ENCODE data around the gene CDC14A. TPM values are rescaled to one million over a fixed set of nuclear protein-coding genes. Genes with fewer than 3 reads are reported as not detected.

Gene CDC14A, protein sequence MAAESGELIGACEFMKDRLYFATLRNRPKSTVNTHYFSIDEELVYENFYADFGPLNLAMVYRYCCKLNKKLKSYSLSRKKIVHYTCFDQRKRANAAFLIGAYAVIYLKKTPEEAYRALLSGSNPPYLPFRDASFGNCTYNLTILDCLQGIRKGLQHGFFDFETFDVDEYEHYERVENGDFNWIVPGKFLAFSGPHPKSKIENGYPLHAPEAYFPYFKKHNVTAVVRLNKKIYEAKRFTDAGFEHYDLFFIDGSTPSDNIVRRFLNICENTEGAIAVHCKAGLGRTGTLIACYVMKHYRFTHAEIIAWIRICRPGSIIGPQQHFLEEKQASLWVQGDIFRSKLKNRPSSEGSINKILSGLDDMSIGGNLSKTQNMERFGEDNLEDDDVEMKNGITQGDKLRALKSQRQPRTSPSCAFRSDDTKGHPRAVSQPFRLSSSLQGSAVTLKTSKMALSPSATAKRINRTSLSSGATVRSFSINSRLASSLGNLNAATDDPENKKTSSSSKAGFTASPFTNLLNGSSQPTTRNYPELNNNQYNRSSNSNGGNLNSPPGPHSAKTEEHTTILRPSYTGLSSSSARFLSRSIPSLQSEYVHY
- 2.2 TPM in 2 replicates for total RNA-seq

DNA sequence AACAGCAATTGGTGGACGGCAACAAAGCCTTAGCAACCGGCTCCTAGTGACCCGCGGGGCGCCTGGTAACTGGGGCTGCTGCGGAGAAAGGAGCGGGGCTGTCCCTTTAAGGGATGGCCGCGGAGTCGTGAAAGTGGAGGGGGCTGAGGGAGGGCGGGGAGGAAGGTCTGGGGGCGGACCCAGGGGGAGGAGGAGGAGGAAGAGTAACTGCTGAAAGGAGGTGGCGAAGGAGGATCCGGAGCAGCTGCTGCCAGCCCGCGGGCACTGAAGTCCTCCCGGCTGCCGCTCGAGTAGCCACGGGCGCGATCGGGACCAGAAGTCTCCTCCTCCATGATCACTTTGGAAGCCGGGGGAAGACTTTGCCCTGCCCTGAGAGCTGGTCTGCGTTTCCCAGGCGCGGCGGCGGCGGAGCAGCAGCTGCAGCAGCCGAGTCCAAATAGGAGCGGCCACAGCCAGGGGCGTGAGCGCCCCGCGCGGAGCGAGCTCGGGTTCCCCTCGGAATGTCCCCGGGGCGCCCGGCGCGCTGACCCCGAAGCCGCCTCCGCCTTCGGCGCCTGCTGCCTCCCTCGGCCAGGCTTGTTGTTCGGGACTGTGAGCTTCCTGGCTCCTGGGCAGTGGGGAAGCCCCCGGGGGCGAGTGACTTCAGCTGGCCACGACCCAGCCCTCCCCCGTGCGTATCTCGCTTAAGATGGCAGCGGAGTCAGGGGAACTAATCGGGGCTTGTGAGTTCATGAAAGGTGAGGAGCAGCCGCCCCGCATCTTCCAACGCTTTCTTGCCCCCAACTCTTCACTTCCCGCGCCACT is at the start of gene CDC14A:
Gene CDC14A (plus strand): TSS at position 240 of the 804 bp plus-strand sequence. CDS start 449 bp downstream, at position 689.

Other genes with a start within 250 kb of the CDC14A start
- 1.9 and 2.0 TPM in 2 replicates for gene SASS6, start 219.6 kb upstream of the CDC14A start, total RNA-seq
- gene TRMT13, start 219.3 kb upstream of the CDC14A start, total RNA-seq, result 9.6 and 15.1 TPM in 2 replicates
- gene LRRC39, start 174.2 kb upstream of the CDC14A start, total RNA-seq, result 0.56 and 0.59 TPM in 2 replicates
- gene DBT, start 102.7 kb upstream of the CDC14A start, total RNA-seq, result 10.3 and 10.8 TPM in 2 replicates
- gene RTCA, start 86.3 kb upstream of the CDC14A start, total RNA-seq, result 40.3 and 45.4 TPM in 2 replicates
- gene GPR88, start 185.6 kb downstream of the CDC14A start, total RNA-seq, result 0.07 and 0.13 TPM in 2 replicates